GM23338 (cell line): ENCODE data around the gene CCL27. TPM values are rescaled to one million over a fixed set of nuclear protein-coding genes. Genes with fewer than 3 reads are reported as not detected.

Experiments
- ATAC-seq: fragments of 200-7000 bp; cut with Tn5 transposase; 3 replicates; pipeline ENCODE4 v1.9.1; 2020
- DNase-seq: peaks from one replicate; pipeline ENCODE4 v3.0.0-alpha.2; 2015; ENCODE audit warnings: low spot score
- H2AFZ ChIP-seq: fragments of 200-600 bp; sonication (generic); 2 replicates; pipeline ENCODE4 v1.8.0; 2016; ENCODE audit warnings: antibody characterized with exemption, mild to moderate bottlenecking, moderate library complexity
- H3F3A ChIP-seq: fragments of 200-600 bp; sonication (generic); replicated peaks from 2 replicates; pipeline ENCODE4 v1.8.0; 2017; ENCODE audit warnings: antibody characterized with exemption, mixed run types, low read depth
- H3K27ac ChIP-seq: fragments of 200-600 bp; sonication (generic); 2 replicates; pipeline ENCODE4 v1.6.1; 2016; ENCODE audit warnings: low read depth
- H3K27me3 ChIP-seq: fragments of 200-600 bp; sonication (generic); 2 replicates; pipeline ENCODE4 v1.8.0; 2016; ENCODE audit warnings: mild to moderate bottlenecking, mixed run types, moderate library complexity; ENCODE audit not compliant: insufficient read depth
- H3K36me3 ChIP-seq: fragments of 200-600 bp; sonication (generic); 2 replicates; pipeline ENCODE4 v1.8.0; 2016; ENCODE audit warnings: mild to moderate bottlenecking; ENCODE audit not compliant: insufficient read depth
- H3K4me1 ChIP-seq: fragments of 200-600 bp; sonication (generic); 2 replicates; pipeline ENCODE4 v1.8.0; 2016; ENCODE audit warnings: mild to moderate bottlenecking, moderate library complexity; ENCODE audit not compliant: insufficient read depth
- H3K4me2 ChIP-seq: fragments of 200-600 bp; sonication (generic); 2 replicates; pipeline ENCODE4 v1.7.1; 2017; ENCODE audit warnings: mixed run types
- H3K4me3 ChIP-seq: fragments of 200-600 bp; sonication (generic); 2 replicates; pipeline ENCODE4 v1.6.1; 2016; ENCODE audit warnings: mixed run types
- H3K79me2 ChIP-seq: fragments of 200-600 bp; sonication (generic); replicated peaks from 2 replicates; pipeline ENCODE4 v1.8.0; 2017; ENCODE audit warnings: mild to moderate bottlenecking; ENCODE audit not compliant: insufficient read depth
- H3K9me2 ChIP-seq: fragments of 200-600 bp; sonication (generic); 2 replicates; pipeline ENCODE4 v1.8.0; 2017; ENCODE audit not compliant: insufficient read depth
- H4K20me1 ChIP-seq: fragments of 200-600 bp; sonication (generic); replicated peaks from 2 replicates; pipeline ENCODE4 v1.8.0; 2017; ENCODE audit warnings: mild to moderate bottlenecking; ENCODE audit not compliant: insufficient read depth
- H3K27ac Mint-ChIP-seq: 2 replicates; pipeline ENCODE4 v1.8.0; 2020; ENCODE audit warnings: inconsistent platforms, mild to moderate bottlenecking, moderate library complexity, mixed read lengths
- H3K27me3 Mint-ChIP-seq: 3 replicates; pipeline ENCODE4 v1.8.0; 2022; ENCODE audit warnings: low read depth, mild to moderate bottlenecking, moderate library complexity, mixed read lengths, inconsistent platforms; ENCODE audit not compliant: insufficient read depth, poor library complexity
- H3K36me3 Mint-ChIP-seq: 3 replicates; pipeline ENCODE4 v1.8.0; 2021; ENCODE audit warnings: low read depth, mild to moderate bottlenecking, inconsistent platforms, moderate library complexity, mixed read lengths
- H3K4me1 Mint-ChIP-seq: 3 replicates; pipeline ENCODE4 v1.8.0; 2020; ENCODE audit warnings: mild to moderate bottlenecking, inconsistent platforms, mixed read lengths
- H3K4me3 Mint-ChIP-seq: 3 replicates; pipeline ENCODE4 v1.8.0; 2021; ENCODE audit warnings: moderate library complexity, mild to moderate bottlenecking, inconsistent platforms, mixed read lengths
- H3K9me3 Mint-ChIP-seq: 3 replicates; pipeline ENCODE4 v1.8.0; 2020; ENCODE audit warnings: moderate library complexity, mild to moderate bottlenecking, inconsistent platforms, mixed read lengths
- CTCF ChIP-seq, 2 experiments: fragments of 200-600 bp in 1 of 2; sonication (generic) in 1 of 2; conservative IDR thresholded peaks; 2 replicates each; pipeline versions ENCODE4 v1.5.1 to v1.6.1; 2016 to 2017; ENCODE audit warnings: antibody characterized with exemption in 2 of 2, low read depth in 2 of 2, mild to moderate bottlenecking in 2 of 2, moderate library complexity in 1 of 2
- STAT1 ChIP-seq: IDR thresholded peaks from one replicate; pipeline ENCODE4 v1.6.1; 2016; ENCODE audit warnings: antibody characterized with exemption; ENCODE audit not compliant: unreplicated experiment
- ZNF114 ChIP-seq: fragments of 250-450 bp; sonication (Bioruptor Pico); IDR thresholded peaks from 2 replicates; pipeline ENCODE4 v1.5.0; 2020; ENCODE audit warnings: mild to moderate bottlenecking, moderate library complexity
- ZNF331 ChIP-seq: fragments of 250-450 bp; sonication (Bioruptor Pico); IDR thresholded peaks from 2 replicates; pipeline ENCODE4 v1.5.0; 2020; ENCODE audit warnings: low read depth, mild to moderate bottlenecking, moderate library complexity
- ZNF462 ChIP-seq: fragments of 250-450 bp; sonication (Bioruptor Pico); IDR thresholded peaks from 2 replicates; pipeline ENCODE4 v1.5.0; 2020; ENCODE audit warnings: mild to moderate bottlenecking, moderate library complexity
- polyA plus RNA-seq: library from polyadenylated mRNA; unstranded; fragments of >200 nt; fragmentation: Nextera tagmentation; extraction: Ambion mirVana; gene quantifications from 2 replicates; pipeline ENCODE4 v1.2.1, GENCODE V29; 2016
- total RNA-seq: library from RNA; depleted of rRNA; stranded (reverse); fragments of >200 nt; shearing (Covaris generic); gene quantifications from 2 replicates; pipeline ENCODE4 v1.2.3, GENCODE V29; 2014

Gene CCL27
- total and polyA plus RNA-seq, 2 experiments from 2014 or later, result not detected

- Histone ChIP-seq H3K4me2 (peak overlapping the region; percentile 93), H3K27ac (no peak overlapping the region), H2AFZ (peak overlapping the region; percentile 99)
Measured at GRCh38 chr9:34701769-34702736, 39.6 kb upstream of the CCL27 start.

More at GRCh38 chr9:34701769-34702736, 39.6 kb upstream of the CCL27 start:
- Histone ChIP-seq H3K4me1 (peaks cover 4% of the 10 kb centered on the region; the same call in 1 of the 2 replicates), H3F3A (no peaks in the 10 kb centered on the region), H3K79me2 (no peaks in the 10 kb centered on the region), H3K36me3 (no peaks in the 10 kb centered on the region), H3K9me2 (no peaks in the 10 kb centered on the region), H3K4me3 (peak overlapping the region; percentile 77), H3K27me3 (peaks cover 35% of the 10 kb centered on the region), H4K20me1 (no peaks in the 10 kb centered on the region; the same call in 1 of the 2 replicates)
- Mint-ChIP-seq H3K36me3 (no peaks in the 10 kb centered on the region; the same call in 2 of the 3 replicates), H3K27ac (no peak overlapping the region), H3K4me3 (peak overlapping the region; percentile 65), H3K27me3 (peaks cover 27% of the 10 kb centered on the region), H3K9me3 (peaks cover 6% of the 10 kb centered on the region; the same call in 2 of the 3 replicates), H3K4me1 (peaks cover 5% of the 10 kb centered on the region; the same call in 2 of the 3 replicates)
- TF ChIP-seq ZNF331 (CRISPR knock-in tag) (no peak), CTCF (conservative IDR thresholded peaks at IDR 0.05; ENCODE audit: low read depth in 2 of 2) (peak; percentile 96), ZNF114 (no peak), ZNF462 (CRISPR knock-in tag) (no peak), STAT1 (no peak)
- ATAC-seq, result peak; percentile 81
- peak; percentile 81 for DNase-seq
